Measurements from ENCODE around the gene EYA3.

DNA sequence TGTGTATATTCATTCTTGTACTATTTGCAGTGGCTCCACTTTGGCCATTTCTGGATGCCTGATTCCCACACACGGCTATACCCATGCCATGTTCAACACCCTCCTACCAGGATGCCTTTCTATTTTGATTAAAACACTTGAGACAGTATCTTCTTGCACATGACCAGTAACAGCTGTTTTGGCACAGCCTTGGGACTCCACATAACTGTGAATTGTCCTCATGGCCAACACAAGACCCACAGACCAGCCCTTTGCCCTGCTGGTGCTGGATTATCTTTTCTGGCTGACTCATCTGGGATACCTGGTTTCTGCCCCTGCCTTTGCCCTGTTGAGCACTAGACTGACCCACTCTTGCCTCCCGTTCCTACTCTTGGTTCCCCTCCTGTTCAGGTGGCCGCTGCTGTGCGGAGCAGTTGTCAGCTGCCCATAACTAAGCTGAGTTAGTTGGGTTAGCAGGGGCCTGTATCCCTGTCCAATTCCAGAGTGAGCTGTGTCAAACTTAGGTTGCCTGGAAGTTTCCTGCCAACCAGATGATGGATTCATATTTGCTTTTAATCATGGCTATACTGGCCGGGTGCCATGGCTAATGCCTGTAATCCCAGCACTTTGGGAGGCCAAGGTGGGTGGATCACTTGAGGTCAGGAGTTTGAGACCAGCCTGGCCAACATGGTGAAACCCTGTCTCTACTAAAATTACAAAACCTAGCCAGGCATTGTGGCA, 10.8 kb upstream of the EYA3 start:
- TF ChIP-seq CTCF (IDR thresholded peaks at IDR 0.05; ENCODE audit: low read depth, low read length) (no peak), POLR2A (IDR thresholded peaks at IDR 0.05; ENCODE audit: extremely low read depth, insufficient read length) (no peak)
